Renal cortex interstitium (tissue), 15 donors: Measurements from ENCODE around the gene ZNF692. TPM values are rescaled to one million over a fixed set of nuclear protein-coding genes. Genes with fewer than 3 reads are reported as not detected.
A peak's percentile ranks its signal among the peaks of the same experiment; 100 is the strongest.

Experiments used
- DNase-seq, 11 donors: peaks; one replicate each; pipeline ENCODE4 v3.0.0-alpha.2; 2013; ENCODE audit warnings: low read depth in 9 of 11, low spot score in 4 of 11; ENCODE audit errors: extremely low read depth in 1 of 11
- long read RNA-seq, 16 experiments: transcript quantifications; one replicate each; lab custom pipeline, GENCODE V29; 2026
- polyA plus RNA-seq, 3 donors: library from polyadenylated mRNA; unstranded; fragments of 120-200 nt; gene quantifications; one replicate each; pipeline ENCODE4 v1.2.1, GENCODE V29; 2013; ENCODE audit not compliant: insufficient read length in 3 of 3

The ZNF692 gene, protein sequence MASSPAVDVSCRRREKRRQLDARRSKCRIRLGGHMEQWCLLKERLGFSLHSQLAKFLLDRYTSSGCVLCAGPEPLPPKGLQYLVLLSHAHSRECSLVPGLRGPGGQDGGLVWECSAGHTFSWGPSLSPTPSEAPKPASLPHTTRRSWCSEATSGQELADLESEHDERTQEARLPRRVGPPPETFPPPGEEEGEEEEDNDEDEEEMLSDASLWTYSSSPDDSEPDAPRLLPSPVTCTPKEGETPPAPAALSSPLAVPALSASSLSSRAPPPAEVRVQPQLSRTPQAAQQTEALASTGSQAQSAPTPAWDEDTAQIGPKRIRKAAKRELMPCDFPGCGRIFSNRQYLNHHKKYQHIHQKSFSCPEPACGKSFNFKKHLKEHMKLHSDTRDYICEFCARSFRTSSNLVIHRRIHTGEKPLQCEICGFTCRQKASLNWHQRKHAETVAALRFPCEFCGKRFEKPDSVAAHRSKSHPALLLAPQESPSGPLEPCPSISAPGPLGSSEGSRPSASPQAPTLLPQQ
- polyA plus RNA-seq = 10 to 100 TPM; 43.2 to 61.9 (median 47.0) TPM
- long read RNA-seq, donor 1, partial matches to known transcripts = 0 of 4 reads
- long read RNA-seq, donor 1, other reads (novel, unspliced or antisense) = 0 of 4 reads
- long read RNA-seq, donor 2, partial matches to known transcripts = 0 of 2 reads
- long read RNA-seq, donor 2, other reads (novel, unspliced or antisense) = 0 of 2 reads
- long read RNA-seq, donor 3, partial matches to known transcripts = 0 of 2 reads
- long read RNA-seq, donor 3, other reads (novel, unspliced or antisense) = 0 of 2 reads
- long read RNA-seq, donor 4, partial matches to known transcripts = 0 of 3 reads
- long read RNA-seq, donor 4, other reads (novel, unspliced or antisense) = 0 of 3 reads
- long read RNA-seq, donor 5 = 0 reads
- long read RNA-seq, donor 6, partial matches to known transcripts = 0 of 6 reads
- long read RNA-seq, donor 6, other reads (novel, unspliced or antisense) = 0 of 6 reads
- long read RNA-seq, donor 7, partial matches to known transcripts = 0 of 7 reads
- long read RNA-seq, donor 7, other reads (novel, unspliced or antisense) = 0 of 7 reads
- long read RNA-seq, donor 8, partial matches to known transcripts = 7 of 14 reads
- long read RNA-seq, donor 8, other reads (novel, unspliced or antisense) = 0 of 14 reads
- long read RNA-seq, donor 9, partial matches to known transcripts = 0 of 1 reads
- long read RNA-seq, donor 9, other reads (novel, unspliced or antisense) = 0 of 1 reads
- long read RNA-seq, donor 10, partial matches to known transcripts = 0 of 1 reads
- long read RNA-seq, donor 10, other reads (novel, unspliced or antisense) = 0 of 1 reads
- long read RNA-seq, donor 11, partial matches to known transcripts = 0 of 1 reads
- long read RNA-seq, donor 11, other reads (novel, unspliced or antisense) = 0 of 1 reads
- long read RNA-seq, donor 12, partial matches to known transcripts = 0 of 1 reads
- long read RNA-seq, donor 12, other reads (novel, unspliced or antisense) = 0 of 1 reads
- long read RNA-seq, donor 13, partial matches to known transcripts = 0 of 6 reads
- long read RNA-seq, donor 13, other reads (novel, unspliced or antisense) = 0 of 6 reads
- long read RNA-seq, donor 14, partial matches to known transcripts = 0 of 2 reads
- long read RNA-seq, donor 14, other reads (novel, unspliced or antisense) = 0 of 2 reads
- long read RNA-seq, donor 15, partial matches to known transcripts = 0 of 2 reads
- long read RNA-seq, donor 15, other reads (novel, unspliced or antisense) = 0 of 2 reads
- long read RNA-seq, donor 16, partial matches to known transcripts = 0 of 8 reads
- long read RNA-seq, donor 16, other reads (novel, unspliced or antisense) = 0 of 8 reads

DNA sequence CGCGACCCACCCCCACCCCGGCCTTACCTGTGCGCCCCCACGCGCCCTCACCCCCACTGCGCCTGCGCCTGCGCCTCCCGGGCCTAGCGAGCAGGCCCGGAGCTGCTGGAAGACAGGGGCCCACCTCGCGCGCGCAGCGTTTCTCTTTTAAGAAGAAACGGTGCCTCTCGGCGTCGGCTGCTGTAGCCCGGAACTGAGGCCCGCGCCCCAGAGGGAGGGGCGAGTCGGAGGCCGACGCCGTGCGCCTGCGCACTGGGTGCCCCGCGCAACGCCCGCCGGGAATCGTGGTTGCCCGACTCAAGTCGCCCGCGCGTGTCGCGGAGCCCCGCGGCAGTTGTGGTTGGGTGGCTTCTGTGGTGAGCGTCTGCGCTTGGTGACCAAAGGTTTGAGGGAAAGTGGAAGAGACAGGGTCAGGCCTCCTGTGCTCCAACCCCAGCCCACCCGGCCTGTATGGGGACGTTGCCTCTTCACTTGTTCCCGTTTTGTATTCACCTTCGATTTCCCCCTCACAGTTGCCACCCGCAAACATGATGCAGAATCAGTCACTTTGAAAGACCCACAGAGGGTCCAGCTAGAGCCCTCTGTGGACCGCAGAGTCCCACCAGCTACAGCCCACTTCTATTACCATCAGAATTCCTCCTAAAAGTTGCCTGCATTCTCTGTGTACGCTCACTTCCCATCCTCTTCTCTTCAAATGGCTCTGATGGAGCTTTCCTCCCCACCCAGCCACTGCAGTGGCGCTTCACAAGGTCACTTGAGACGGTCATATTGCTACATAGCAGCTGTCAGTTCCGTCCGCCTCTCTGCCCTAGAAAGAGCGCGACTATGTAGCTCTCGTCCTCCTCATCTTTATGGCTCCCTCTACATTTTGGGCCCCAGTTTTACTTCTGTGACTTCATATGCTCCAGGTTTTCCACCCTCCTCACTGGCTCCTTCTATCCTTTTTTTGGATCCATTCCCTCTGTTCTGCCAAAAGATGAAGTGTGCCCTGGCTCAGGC is at the start of gene ZNF692:
TSS of gene ZNF692 (minus strand) at position 195 of the 999 bp plus-strand sequence. CDS start 776 bp downstream, outside the sequence.
- peak; percentile 83 to 96 (median 94) for DNase-seq

DNA sequence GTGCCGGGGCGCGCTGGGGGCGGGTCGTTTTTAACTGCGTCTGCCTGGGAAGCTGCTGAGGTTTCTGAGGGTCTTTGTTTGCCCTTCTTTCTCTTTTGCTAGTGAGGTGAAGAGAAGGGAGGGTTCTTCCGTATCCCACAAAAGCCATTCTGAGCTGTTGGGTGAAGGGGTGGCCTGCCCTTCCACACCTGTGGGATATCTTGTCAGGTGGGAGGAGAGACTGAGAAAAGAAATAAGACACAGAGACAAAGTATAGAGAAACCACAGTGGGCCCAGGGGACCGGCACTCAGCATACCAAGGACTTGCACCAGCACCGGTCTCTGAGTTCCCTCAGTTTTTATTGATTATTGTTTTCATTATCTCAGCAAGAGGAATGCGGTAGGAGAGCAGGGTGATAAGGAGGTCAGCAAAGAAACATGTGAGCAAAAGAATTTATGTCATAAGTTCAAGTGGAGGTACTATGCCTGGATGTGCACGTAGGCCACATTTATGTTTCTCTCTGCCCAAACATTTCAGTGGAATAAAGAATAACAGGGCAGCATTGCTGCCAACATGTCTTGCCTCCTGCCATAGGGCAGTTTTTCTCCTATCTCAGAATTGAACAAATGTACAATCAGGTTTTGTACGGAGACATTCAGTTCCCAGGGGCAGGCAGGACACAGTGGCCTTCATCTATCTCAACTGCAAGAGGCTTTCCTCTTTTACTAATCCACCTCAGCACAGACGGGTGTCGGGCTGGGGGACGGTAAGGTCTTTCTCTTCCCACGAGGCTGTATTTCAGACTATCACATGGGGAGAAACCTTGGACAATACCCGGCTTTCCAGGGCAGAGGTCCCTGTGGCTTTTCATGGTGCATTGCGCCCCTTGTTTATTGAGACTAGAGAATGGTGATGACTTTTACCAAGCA is 48.1 kb upstream of the ZNF692 start:
- peak in 3 of 11 donors; percentile 4 to 78 (median 7) for DNase-seq

DNA sequence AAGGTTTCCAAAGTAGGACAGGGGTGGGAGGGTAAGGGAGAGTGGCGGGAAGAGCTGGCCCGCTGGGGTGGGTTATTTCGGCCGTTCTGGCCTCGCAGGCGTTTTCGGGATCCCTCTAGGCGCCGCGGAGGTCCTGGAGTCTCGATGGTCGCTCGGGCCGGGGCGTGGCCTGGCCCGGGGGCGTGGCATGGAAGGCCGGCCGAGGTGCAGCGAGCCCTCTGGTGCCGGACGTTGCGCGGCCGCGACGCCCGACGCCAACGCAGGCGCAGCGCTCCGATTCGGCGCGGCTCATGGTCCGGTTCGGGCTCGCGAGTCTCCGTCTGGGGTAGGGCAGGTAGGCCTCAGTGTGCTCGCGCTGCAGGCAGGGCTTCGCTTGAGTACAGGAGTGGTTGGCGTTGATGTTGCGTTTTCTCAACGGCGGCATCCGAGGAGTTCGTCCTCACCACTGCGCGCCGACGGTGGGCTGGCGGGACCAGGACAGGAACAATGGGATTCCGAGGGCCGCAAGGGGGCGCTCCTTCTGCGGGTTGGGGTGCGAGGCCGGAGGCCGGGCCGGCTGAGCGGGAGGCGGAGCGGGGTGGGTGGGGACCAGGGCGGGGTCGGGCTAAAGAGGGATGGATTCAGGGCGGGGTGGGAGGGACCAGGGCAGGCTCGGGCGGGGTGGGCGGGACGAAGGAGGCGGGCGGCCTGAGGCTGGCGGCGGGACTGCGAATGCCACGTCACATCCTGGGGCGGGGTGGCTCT is 47.3 kb upstream of the ZNF692 start, which contains the start of gene PGBD2:
TSS of gene PGBD2 (plus strand) at position 227 of the 744 bp plus-strand sequence. CDS start 7,628 bp downstream, outside the sequence.
- peak; percentile 80 to 91 (median 88) for DNase-seq

DNA sequence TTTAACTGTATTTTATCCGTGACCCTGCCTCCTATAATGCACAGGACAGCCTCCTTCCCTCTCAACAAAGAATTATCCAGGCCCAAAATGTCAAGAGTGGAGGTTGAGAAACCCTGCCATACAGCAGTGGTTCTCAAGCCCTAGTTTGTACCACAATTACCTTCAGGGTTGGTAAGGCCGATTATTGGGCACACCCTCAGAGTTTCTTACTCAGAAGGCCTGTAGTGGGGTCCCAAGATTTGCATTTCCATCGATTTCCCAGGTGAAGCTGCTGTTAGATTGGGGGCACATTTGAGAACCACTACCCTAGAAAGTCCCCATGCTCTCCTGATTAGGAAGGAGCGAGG is 46.8 kb upstream of the ZNF692 start:
- no peak for DNase-seq

DNA sequence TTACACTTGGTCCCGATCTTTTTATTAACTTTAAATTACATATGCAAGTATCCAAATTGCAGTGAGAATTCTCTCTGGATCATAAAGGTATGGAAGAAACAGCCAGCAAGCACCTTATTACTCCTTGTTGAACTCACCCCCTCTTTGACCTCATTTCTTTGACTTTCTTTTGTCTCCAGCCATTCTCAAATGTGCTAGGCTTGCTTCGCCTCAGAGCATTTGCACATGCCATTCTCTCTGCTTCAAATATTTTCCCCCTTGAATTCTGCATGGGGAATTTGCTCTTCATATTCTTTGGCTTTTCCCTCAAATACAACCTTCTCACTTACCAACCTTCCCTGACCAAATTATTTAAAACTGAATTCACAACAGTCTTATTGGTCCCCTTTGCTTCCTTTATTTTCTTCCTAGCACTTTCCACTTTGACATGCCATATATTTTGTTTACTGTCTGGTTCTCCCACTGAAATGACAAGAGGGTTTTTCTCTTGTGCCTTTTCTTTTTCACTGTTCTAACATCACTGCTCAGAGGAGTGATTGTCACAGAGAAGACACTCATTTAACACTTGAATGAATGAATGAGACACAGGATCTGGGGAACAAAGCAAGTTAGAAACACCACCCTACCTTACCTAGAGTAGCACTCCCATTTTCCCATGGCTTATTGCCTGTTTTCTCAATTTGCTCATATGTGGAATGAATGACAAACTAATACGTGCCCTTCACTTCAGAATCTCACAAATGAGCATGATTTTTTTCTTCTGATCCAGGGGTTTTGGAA is 45.7 kb upstream of the ZNF692 start:
- DNase-seq = no peak

DNA sequence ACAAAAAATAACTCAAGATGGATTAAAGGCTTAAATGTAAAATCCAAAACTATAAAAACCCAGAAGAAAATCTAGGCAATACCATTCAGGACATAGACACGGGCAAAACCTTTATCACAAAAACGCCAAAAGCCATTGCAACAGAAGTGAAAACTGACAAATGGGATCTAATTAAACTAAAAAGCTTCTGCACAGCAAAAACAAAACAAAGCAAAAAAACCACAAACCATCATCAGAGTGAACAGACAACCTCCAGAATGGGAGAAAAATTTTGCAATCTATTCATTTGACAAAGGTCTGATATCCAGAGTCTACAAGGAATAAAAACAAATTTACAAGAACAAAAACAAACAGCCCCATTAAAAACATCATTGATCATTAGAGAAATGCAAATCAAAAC is 42.7 kb upstream of the ZNF692 start:
- DNase-seq = no peak

DNA sequence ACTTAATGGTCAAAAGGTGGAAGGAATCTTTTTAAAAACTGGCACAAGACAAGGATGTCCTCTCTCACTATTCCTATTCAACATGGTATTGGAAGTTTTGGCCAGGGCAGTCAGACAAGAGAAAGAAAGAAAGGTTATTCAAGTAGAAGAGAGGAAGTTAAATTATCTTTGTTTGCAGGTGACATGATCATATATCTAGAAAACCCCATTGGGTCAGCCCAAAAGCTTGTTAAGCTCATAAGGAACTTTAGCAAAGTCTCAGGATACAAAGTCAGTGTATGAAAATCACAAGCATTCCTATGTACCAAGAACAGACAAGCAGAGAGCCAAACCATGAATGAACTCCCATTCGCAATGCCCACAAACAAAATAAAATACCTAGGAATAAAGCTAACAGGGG is 41.8 kb upstream of the ZNF692 start:
- DNase-seq = no peak

DNA sequence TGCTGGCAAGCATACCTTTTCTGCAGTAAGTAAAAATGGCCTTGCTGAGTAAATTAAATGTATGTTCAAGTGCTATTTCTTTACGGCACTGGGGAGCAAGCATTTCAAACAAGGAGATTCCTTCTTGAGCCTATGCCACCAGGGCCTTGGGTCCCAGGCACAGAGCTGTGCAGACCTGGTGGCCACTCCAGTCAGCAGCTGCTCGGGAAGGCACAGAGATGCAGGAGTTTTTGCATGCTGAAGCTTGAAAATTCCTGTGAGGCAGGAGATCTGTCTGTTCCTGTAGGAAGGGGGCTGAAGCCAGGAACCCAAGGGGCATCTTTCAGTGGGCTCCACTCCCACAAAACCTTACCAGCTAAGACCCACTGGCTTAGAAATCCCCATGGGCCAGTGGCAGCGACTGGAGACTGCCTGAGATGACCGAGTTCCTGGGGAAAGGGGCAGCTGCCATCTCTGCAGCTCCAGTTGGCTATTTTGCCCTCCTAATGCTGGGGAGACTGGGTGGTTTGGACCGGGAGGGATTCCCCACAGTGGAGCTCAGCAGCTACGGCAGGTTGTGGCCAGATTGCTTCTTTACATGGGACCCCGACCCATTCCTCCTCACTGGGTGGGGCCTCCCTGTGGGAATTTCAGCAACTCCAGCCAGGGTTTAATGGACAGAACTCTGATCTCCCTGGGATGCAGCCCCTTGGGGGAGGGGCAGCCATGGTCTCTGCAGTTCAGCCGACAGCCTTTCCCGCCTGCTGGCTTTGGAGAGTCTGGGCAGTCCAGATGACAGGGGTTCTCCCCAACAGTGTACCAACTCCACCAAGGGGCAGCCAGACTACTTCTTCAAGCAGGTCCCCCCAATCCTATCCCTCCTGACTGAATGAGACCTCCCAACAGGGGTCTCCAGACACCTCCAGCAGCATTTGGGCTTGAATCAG is 38.8 kb upstream of the ZNF692 start:
- DNase-seq = no peak

DNA sequence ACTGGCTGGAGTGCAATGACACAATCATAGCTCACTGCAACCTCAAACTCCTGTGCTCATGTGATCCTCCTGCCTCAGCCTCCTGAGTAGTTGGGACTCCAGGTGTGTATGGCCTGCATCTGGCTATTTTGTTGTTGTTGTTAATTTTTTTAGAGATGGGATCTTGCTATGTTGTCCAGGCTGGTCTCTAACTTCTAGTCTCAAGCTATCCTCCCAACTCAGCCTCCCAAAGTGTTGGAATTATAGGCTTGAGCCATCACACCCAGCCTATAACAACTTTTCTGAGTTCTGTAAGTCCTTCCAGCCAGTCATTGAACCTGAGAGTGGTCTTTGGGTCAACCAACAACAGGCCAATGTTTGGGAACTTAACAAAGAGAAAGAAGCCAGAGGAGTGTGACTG is 36.0 kb upstream of the ZNF692 start:
- no peak for DNase-seq

DNA sequence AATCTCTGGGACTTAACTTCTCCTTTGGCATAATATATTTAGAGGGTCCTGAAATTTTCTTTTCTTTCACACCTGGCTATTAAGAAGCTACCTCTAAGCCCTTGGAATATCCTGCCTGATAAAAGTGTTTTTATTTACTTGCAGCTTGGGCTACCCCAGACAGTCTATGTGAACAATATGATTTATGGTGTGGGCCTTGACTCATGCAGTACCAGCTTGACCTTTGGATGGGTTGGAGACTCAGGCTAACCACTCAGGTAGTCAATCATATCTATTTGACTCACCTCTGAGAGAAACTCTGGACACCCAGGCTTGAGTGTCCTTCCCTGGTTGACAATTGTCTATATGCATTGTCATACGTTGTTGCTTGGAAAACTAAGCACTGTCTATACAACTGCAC is 33.7 kb upstream of the ZNF692 start:
- no peak for DNase-seq

DNA sequence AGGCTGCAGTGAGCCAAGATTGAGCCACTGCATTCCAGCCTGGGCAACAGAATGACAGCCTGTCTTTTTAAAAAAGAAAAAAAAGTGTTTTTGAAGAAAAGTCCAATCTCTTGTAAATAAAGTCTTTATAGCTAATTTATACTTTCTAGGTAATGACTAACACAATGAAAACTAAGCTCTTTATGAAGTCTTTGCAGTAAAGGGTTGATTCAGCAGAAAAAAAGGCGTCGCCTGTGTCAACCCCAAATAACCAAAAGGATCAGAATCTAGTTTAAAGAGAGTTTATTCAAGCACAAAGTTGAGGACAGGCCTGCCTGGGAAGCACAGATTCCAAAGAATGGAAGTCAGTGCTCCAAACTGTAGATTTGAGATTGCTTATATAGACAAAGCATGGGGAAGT is 32.9 kb upstream of the ZNF692 start:
- DNase-seq = no peak

DNA sequence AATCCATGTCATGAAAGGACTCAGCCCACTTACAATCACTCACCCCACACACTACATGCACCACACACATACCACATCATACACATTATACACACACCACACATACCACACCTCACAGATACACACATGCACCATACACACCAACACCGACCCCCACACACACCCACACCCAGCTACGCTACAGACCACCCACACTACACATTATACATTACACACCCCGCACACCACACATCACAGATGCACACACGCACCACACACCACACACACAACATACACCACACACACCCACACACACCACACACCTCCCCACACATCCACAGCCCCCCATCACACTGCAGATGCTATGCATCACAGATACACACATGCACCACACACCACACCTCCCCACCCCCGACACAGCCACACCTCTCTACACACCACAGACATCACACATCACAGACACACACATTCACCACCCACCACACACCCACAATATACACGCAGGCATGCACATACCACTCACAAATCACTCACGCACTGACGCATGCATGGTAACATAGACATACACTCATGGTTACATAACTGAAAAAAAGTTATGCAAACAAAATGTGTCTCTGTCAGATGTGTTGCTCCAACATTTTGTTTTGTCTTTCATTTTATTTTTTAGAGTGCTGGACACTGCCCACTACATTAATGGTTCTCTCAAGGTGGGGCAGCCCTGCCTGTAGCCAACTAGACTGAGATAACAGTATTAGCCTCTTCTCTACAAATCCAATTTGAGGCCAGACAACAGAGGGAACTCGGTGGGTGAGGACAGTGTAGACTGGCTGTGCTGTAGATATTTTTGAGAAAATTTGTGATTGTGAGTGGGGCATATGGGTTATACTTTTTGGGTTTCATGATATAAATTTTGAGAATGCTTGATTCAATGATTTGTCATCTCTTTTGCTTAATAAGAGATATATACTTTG is 31.9 kb upstream of the ZNF692 start:
- no peak for DNase-seq
